Endodermal cell (in vitro differentiated cells): ENCODE measurements around the gene BAHCC1. TPM values are rescaled to one million over a fixed set of nuclear protein-coding genes. Genes with fewer than 3 reads are reported as not detected.

Experiments used
- DNase-seq: peaks from one replicate; pipeline ENCODE4 v3.0.0-alpha.2; 2017
- H3K27ac ChIP-seq: 2 replicates; pipeline ENCODE4 v1.5.1; 2013; ENCODE audit warnings: mild to moderate bottlenecking, low read depth, low read length, moderate library complexity
- H3K27me3 ChIP-seq: 2 replicates; pipeline ENCODE4 v1.6.1; 2013; ENCODE audit warnings: mild to moderate bottlenecking, low read length, moderate library complexity; ENCODE audit not compliant: insufficient read depth, control insufficient read depth, poor library complexity, severe bottlenecking
- H3K36me3 ChIP-seq: 2 replicates; pipeline ENCODE4 v1.7.0; 2013; ENCODE audit warnings: mild to moderate bottlenecking, low read length, moderate library complexity; ENCODE audit not compliant: control insufficient read depth, insufficient read depth
- H3K4me1 ChIP-seq: one replicate; pipeline ENCODE4 v1.7.0; 2013; ENCODE audit warnings: low read length; ENCODE audit not compliant: control insufficient read depth, insufficient read depth
- H3K4me3 ChIP-seq: 2 replicates; pipeline ENCODE4 v1.5.1; 2013; ENCODE audit warnings: mild to moderate bottlenecking, low read length, moderate library complexity
- H3K9ac ChIP-seq: 2 replicates; pipeline ENCODE4 v1.6.1; 2013; ENCODE audit warnings: mild to moderate bottlenecking, low read length, moderate library complexity; ENCODE audit not compliant: poor library complexity, severe bottlenecking; ENCODE audit errors: extremely low read depth
- H3K9me3 ChIP-seq: 2 replicates; pipeline ENCODE4 v1.6.1; 2013; ENCODE audit warnings: mild to moderate bottlenecking, low read length, moderate library complexity; ENCODE audit not compliant: control insufficient read depth
- H3K27ac Mint-ChIP-seq: 2 replicates; pipeline ENCODE4 v1.8.0; 2020; ENCODE audit warnings: mixed read lengths
- H3K27me3 Mint-ChIP-seq: 2 replicates; pipeline ENCODE4 v1.8.0; 2021; ENCODE audit warnings: mild to moderate bottlenecking, mixed read lengths; ENCODE audit not compliant: insufficient read depth
- H3K36me3 Mint-ChIP-seq: 2 replicates; pipeline ENCODE4 v1.8.0; 2020; ENCODE audit warnings: low read depth, mixed read lengths
- H3K4me1 Mint-ChIP-seq: 2 replicates; pipeline ENCODE4 v1.8.0; 2020; ENCODE audit warnings: mixed read lengths
- H3K4me3 Mint-ChIP-seq: 2 replicates; pipeline ENCODE4 v1.8.0; 2020; ENCODE audit warnings: mild to moderate bottlenecking, moderate library complexity, mixed read lengths
- H3K9me3 Mint-ChIP-seq: 2 replicates; pipeline ENCODE4 v1.8.0; 2020; ENCODE audit warnings: mild to moderate bottlenecking, mixed read lengths
- CTCF ChIP-seq: fragments of 200-600 bp; sonication (generic); conservative IDR thresholded peaks from 2 replicates; pipeline ENCODE4 v1.5.0; 2021; ENCODE audit warnings: antibody characterized with exemption, mild to moderate bottlenecking
- WGBS, 2 experiments: methylation state at CpG; one replicate each; pipeline versions ENCODE4 v1.1.5 to v1.1.7; 2013; ENCODE audit warnings: missing lambda C conversion rate in 2 of 2, mixed read lengths in 1 of 2; ENCODE audit not compliant: insufficient coverage in 1 of 2, insufficient read length in 1 of 2; 5-methylcytosine and 5-hydroxymethylcytosine counted together
- total RNA-seq, 2 donors: library from RNA; stranded (reverse); fragmentation: NEBNext Ultra II Directional in 1 of 2; extraction: Animal tissue kit (Norgen Biotek cat#: 25700) in 1 of 2; gene quantifications; 2 replicates in 1 of 2; 3 replicates in 1 of 2; pipeline ENCODE4 v1.2.1, GENCODE V29; 2021

Gene BAHCC1
- total RNA-seq, 2 donors from 2014 or later, result 63.9 to 78.1 TPM

GRCh38 chr17:81437191-81437651 lies 42.0 kb downstream of the BAHCC1 start:
- Mint-ChIP-seq H3K27me3 (no peaks in the 10 kb centered on the region), H3K4me1 (peaks cover 1% of the 10 kb centered on the region), H3K36me3 (peaks cover 3% of the 10 kb centered on the region), H3K9me3 (no peaks in the 10 kb centered on the region), H3K27ac (no peak overlapping the region), H3K4me3 (no peak overlapping the region)
- Histone ChIP-seq H3K9me3 (no peaks in the 10 kb centered on the region), H3K4me1 (no peaks in the 10 kb centered on the region), H3K36me3 (no peaks in the 10 kb centered on the region), H3K9ac (no peak overlapping the region), H3K4me3 (no peak overlapping the region), H3K27me3 (no peaks in the 10 kb centered on the region), H3K27ac (peak overlapping the region; percentile 80)
- TF ChIP-seq CTCF, result no peak
- no peak for DNase-seq
- 88 to 91% methylated on average over 7 to 10 of the region's 10 CpGs for WGBS, 2 experiments

GRCh38 chr17:81438007-81438659 lies 42.9 kb downstream of the BAHCC1 start:
- no peaks in the 10 kb centered on the region for H3K27me3 Mint-ChIP-seq
- peaks cover 3% of the 10 kb centered on the region for H3K36me3 Mint-ChIP-seq
- no peak overlapping the region for H3K27ac Mint-ChIP-seq
- H3K27ac ChIP-seq, result peak overlapping the region; percentile 80
- 87 to 89% methylated on average over 16 to 23 of the region's 23 CpGs for whole genome bisulfite sequencing, 2 experiments
- no peak for TF ChIP-seq CTCF
- H3K4me1 ChIP-seq, result no peaks in the 10 kb centered on the region
- no peaks in the 10 kb centered on the region for H3K9me3 Mint-ChIP-seq
- H3K9ac ChIP-seq, result no peak overlapping the region
- H3K9me3 ChIP-seq, result no peaks in the 10 kb centered on the region
- no peak for DNase-seq
- no peak overlapping the region for H3K4me3 ChIP-seq
- no peaks in the 10 kb centered on the region for H3K27me3 ChIP-seq
- H3K4me1 Mint-ChIP-seq, result peaks cover 1% of the 10 kb centered on the region
- H3K4me3 Mint-ChIP-seq, result no peak overlapping the region
- H3K36me3 ChIP-seq, result no peaks in the 10 kb centered on the region

- H3K27me3 ChIP-seq, result no peaks in the 10 kb centered on the region
- no peaks in the 10 kb centered on the region for H3K36me3 ChIP-seq
- Mint-ChIP-seq H3K9me3 (no peaks in the 10 kb centered on the region), H3K27me3 (no peaks in the 10 kb centered on the region), H3K36me3 (peaks cover 3% of the 10 kb centered on the region), H3K27ac (no peak overlapping the region), H3K4me1 (peaks cover 1% of the 10 kb centered on the region), H3K4me3 (no peak overlapping the region)
- no peaks in the 10 kb centered on the region for H3K9me3 ChIP-seq
- H3K27ac ChIP-seq, result no peak overlapping the region
- no peak overlapping the region for H3K4me3 ChIP-seq
- H3K9ac ChIP-seq, result no peak overlapping the region
- WGBS, 2 experiments, result 83% methylated on average over 10 of the region's 10 CpGs; no CpG with 5 or more reads in 1 of the 2 experiments
- DNase-seq, result no peak
- no peaks in the 10 kb centered on the region for H3K4me1 ChIP-seq
- TF ChIP-seq CTCF, result no peak
These were observed 43.4 kb downstream of the BAHCC1 start for GRCh38 chr17:81438688-81439087.
